Sigmoid colon (tissue), 3 donors: ENCODE results near the gene UGT2B11.
"Not testable (repeated sequence)": the region's sequence is repeated elsewhere in the genome, so short reads cannot be mapped to it uniquely, and the experiment has no call there.

Experiments used
- POLR2A ChIP-seq, 2 donors: fragments of 450-650 bp; IDR thresholded peaks; one replicate each; pipeline ENCODE4 v1.6.1; 2016; ENCODE audit warnings: antibody characterized with exemption in 2 of 2, mild to moderate bottlenecking in 2 of 2, moderate library complexity in 2 of 2
- TF ChIP-seq, protein P1 (sequence below), 4 experiments: fragments of 450-650 bp in 3 of 4; fragments of 200-600 bp in 1 of 4; IDR thresholded peaks; one replicate each; pipeline ENCODE4 v1.5.1; 2016 to 2019; ENCODE audit warnings: antibody characterized with exemption in 4 of 4, mild to moderate bottlenecking in 3 of 4, moderate library complexity in 2 of 4

DNA sequence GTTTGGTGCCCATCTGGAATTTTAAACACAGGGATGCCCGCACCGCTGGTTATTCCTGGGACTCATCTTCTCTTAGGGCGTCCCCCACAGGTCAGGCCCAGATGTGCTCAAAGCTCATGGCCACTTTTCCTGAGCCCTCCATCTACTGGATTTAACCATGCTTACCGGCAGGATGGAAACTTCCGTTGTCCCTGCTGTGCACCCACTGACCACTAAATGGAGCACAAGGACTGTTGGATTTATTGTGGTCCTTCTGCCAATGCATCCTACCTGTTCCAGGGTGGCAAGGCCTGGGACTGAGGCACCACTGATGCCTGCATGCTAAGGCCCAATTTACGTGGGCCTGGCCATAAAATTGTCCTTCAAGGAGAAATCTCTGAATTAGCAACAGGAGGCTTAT lies 8.7 kb upstream of the UGT2B11 start:
- TF ChIP-seq, protein P1, sequence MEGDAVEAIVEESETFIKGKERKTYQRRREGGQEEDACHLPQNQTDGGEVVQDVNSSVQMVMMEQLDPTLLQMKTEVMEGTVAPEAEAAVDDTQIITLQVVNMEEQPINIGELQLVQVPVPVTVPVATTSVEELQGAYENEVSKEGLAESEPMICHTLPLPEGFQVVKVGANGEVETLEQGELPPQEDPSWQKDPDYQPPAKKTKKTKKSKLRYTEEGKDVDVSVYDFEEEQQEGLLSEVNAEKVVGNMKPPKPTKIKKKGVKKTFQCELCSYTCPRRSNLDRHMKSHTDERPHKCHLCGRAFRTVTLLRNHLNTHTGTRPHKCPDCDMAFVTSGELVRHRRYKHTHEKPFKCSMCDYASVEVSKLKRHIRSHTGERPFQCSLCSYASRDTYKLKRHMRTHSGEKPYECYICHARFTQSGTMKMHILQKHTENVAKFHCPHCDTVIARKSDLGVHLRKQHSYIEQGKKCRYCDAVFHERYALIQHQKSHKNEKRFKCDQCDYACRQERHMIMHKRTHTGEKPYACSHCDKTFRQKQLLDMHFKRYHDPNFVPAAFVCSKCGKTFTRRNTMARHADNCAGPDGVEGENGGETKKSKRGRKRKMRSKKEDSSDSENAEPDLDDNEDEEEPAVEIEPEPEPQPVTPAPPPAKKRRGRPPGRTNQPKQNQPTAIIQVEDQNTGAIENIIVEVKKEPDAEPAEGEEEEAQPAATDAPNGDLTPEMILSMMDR (IDR thresholded peaks at IDR 0.05): not testable (repeated sequence)
- not testable (repeated sequence) for TF ChIP-seq POLR2A (IDR thresholded peaks at IDR 0.05)
